GM21576 (cell line): ENCODE data around the gene RNF26.

Source experiments
- ATAC-seq: cut with Tn5 transposase; IDR thresholded peaks from one replicate; pipeline ENCODE4 v1.9.1; 2021; ENCODE audit warnings: mild to moderate bottlenecking, moderate library complexity; ENCODE audit not compliant: unreplicated experiment

RNF26 gene

DNA sequence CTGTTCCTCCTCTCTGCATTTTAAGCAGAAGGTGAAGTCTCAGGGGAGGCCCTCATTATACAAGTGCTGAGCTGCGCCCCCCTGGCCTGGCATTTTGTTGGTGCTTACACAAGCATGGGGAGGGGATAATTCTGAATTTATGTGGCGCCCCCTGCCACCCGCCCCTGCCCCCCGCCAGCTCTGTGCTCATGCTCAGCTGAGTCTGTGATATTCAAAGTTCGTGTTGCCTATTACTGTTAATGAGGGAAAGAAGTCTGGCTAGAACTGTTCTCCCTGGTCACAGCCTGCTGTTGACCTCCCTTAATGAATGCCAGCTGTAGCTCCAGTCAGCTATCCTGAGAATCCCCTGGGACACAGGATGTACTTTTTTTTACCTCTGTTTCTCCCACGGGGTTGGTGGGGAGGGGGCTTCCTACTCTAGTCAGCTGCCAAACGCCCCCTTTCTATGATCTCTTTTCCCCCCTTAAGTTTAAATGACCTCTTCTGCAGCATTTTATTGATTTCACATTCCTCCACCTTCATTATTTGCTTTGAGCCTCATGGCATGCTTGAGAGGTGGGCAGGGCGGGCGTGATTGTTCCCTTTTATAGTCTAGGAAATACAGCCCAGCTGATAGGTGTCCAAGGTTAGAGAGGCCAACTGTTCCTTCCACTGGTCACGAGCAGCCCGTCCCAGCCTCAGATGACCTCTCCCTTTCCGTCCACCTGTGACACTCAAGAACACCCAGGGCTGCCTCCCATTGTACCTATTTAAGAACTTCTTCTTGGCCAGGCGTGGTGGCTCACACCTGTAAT is 35.0 kb downstream of the RNF26 start:
- no peak for ATAC-seq

DNA sequence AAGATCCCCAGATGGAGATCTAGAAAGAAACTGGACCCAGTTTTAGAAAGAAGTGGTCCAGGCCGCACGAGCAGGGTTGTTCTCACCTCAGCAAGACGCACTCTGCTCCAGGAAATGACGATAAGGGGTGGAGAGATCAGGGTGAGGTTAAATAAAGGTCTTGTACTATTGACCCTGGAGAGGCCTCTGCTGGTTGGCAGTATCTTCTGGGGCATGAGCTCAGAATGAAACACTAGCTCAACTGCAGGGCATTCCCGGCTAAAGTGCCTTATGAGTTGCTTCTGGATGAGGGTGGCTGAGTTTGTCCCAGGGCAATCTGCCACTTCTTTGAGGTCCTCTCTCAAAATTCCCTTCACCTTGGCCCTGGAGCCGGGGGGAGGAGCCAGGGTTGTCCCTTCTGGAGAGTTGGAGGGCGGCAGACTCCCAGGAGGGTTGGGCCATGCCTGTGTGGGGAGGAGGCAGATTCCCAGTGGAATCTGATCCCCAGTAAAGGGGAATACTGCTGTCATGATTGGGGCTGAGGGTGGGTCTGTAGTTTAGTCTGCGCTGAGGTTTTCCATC is 36.2 kb downstream of the RNF26 start:
- no peak for ATAC-seq

DNA sequence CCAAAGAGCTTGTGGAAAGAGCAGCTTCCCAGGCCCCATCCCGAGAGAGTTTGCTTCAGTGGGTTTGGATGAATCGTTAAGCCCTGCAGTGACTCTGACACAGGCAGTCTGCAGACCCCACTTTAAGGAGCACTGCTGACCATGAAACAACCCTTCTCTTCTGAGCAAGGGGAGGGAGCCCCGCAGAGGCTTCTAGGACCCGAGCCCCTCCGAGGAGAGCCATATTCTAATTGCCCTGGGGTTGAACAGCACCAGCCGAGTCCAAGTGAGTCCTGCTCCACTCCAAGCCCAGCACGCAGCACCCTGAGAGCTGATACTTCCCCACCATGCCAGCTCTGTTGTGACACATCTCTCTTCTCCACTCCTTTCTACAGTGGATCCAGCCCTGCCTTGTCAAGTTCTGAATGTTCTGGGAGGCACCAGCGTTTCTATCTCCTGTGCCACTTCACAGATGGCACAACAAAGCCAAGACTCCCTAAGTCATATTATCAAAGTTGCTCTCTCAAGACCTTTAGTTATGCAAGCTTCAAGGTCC is 36.8 kb downstream of the RNF26 start:
- no peak for ATAC-seq

DNA sequence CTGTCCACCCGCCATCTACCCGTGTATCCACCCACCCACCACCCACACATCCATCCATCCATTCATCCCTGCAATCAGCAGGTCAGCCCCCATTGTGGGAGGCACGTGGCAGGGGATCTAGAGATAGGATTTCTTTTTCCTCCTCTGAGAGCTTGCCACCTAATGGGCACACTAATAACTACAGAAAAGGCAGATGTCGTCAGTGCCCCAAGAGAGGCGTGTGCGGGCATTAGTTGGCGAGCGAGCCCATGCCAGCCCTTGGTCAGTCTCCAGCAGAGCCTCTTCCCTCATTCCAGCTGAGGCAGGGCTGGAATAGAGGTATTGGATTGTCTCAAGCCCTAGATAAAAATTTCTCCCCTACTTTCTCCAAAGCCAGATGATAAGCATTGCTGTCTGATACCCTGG is 37.5 kb downstream of the RNF26 start:
- no peak for ATAC-seq

DNA sequence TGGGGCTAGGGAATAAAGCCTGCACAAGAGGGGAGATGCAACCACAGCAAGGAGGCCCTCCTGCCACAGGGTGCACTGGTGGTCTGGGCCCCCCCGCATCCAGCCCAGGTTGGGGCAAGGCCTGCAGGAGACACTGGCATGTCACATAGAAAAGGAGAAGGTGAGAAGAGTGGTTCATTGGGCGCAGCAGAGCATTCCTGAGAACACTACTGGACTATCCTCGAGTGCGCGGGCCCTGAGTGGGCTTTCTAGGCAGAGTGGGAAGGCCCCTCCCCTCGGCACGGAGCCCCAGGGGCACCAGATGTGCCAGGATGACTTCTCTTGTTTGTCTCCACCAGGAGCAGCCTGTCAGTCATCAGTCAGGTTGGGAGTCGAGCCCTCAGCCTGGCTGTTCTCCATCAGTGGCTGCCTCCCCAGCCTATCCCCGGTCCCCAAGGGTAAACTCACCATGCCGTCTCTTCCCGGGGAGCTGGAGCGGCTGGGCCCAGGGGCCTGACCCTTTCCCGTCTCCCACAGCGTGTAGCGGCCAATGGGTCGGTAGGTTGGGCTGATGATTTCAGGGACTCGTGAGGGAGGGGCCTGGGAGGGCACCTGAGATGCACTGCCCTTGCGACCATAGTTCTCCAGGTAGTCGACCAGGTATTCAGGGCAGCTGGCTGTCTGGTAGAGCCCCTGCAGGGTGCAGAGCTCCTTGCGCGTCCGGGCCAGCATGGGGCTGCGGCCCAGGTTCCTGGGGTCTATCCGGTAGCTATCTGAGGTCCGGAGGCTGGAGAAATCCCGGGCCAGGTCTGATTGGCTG is 38.1 kb downstream of the RNF26 start:
- no peak for ATAC-seq

DNA sequence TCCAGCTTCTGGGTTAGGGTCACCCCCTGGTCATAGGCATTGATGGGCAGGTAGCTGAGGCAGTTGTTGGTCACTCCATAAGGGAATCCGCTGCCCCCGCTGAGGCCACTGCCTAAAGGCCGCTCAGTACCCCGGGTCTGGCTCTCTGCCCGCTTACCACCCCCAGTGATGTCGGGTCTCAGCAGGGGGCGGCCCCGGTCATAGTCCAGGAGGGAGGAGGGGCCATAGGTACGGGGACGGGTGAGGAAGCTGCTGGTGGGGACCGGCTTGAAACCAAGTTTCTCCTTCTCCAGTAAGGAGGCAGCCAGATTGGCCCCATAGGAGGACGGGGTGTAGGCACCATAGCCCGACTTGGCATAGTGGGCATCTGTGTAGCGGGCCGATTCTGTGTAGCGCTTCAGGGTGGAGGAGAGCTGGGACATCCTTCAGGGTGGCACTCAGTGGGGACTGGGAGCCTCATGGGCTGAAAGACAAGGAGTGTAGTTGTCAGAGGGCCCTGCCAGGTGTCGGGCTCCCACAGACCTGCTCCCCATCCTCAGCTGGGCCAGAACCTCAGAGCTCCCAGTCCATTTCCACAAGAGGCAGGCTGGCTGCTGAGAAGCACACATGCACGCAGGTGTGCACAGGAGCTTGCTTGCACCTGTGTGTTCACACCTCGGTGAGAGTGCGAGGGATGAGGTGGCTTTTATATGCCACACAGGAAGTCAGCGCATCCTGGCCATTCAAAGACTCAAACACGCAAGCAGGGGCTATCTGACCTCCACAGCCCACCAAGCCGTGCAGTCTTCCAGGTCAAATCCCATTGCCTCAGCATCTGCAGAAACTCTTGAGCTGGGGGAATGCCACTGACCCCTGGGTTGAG is 39.0 kb downstream of the RNF26 start:
- no peak for ATAC-seq

DNA sequence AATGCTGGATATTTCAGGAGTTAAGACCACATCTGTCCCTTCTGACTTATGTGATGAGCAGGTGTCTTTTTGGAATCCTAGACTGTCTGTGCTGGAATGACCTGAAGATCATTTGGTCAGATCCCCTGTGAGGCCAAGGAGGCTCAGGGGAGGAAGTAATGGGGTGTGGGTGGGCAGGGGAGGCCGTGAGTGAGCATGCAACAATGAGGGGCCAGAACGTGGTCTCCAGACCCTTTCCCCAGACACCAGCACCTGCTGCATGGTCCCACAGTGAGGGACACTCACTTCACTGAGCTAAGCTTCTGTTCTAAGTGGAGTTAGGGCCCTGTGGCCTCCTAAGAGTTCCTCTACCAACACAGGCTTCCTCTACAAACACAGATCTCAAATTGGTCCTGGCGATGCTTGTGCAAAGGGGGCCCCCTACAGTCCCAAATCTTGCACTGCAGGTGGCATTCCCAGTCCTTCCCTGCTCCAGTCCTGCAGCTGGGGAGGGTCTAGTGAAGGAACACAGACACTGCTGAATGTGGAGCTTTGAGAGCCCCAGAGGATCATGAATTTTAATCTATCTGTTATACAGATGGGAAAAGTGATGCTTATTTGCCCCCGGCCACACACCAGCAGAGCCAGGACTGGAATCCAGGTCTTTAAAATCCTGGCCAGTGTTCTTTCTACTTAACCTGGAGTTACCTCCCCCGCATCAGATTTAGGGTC is 39.7 kb downstream of the RNF26 start:
- no peak for ATAC-seq

DNA sequence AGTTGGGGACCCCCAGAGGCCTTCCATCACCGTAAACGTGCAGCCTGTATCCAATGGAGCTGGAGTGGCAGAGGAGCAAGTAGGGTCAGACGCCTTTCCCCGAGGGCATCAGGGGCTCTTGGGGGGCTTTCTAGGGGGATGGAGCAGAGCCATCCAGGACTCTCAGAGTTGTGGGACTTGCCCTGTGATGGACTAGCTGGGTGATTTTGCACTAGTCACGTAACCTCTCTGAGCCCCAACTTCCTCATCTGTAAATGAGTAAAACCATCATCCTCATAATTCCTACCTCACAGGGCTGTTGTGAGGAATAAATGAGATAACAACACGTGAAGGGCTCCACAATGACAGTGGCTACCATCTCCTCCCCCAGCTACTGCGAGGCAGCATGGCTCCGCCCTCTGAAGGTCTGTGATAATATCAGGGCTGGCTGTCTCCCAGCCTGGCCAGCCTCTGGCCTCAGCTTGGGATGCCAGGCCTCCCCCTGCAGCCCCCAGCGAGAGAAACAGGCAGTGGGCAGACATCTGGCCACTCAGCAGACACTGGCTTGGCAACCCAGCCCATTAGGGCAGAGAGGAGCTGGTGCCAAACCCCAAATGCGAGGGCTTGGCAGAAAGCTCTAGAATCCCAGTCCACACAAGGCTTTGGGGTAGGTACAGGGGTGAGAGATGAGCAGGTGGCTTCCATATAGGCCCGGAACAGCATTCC is 40.5 kb downstream of the RNF26 start:
- no peak for ATAC-seq

DNA sequence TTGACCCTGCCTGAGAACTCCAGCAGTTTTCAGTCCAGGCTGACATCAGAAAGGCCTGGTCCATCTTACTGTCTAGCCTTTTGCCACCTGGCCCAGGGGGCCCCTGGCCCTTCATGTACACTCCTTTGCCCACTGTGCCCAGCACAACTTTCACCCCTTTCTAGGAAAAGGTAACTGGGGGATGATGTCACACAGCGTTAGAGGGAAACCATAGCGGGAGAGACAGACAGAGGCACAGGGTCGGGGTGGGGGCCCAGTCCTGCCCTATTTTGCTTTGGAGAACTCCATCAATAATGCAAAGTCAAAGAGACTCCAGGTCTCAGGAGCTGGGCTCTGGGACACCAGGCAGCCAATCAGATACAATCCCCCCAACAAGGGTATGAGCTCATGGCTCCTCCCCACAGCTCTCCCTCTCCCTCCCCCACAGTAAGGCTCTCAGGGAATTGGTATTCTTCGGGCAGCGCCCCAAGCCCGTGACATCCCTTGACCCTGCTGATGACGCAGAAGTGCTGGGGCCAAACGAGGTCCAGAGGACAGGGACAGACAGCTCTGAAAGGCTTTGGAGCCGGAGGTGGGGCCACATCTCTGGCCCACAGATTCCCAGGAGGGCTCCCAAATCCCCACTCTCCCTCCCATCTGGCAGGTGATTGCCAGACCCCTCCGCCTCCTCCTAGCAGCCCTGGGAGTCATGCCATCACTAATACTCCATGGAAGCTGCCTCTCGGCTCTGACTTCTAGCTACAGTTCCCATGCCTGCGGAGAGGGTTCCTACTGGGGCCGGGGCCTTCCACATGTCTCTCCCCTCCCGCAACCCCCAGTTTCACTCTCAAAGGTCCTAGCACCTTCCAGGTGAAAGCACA is 41.2 kb downstream of the RNF26 start:
- no peak for ATAC-seq

DNA sequence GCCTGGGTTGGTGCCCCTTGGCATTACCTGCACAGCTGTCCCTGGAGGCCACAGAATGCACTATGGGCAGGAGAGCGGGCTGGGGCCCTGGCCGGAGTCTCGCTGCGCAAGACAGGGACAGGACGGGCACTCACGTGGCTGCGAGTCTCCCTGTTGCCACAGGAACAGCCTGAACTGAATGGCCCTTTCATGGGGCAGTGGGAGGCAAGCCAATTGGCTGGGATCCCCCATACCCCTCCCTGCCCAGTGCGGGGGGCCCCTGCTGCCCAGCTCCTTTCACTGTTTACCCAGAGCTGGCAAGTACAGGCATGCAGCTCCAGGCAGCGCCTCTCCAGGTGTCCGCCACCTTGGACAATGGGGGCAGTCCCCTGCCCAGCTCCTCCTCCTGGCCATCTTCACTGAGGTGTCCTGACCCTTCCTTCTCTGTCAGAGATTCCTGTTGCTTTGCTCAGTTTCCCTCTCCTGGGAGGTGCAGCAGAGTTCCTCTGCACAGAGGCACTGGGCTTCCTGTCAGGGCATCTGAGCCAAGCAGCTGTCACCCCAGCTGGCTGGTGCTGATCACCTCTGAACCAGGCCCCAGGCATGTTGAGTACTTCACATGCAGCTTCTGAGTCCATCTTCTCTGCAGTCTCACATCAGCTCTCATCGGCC is 42.0 kb downstream of the RNF26 start:
- no peak for ATAC-seq

DNA sequence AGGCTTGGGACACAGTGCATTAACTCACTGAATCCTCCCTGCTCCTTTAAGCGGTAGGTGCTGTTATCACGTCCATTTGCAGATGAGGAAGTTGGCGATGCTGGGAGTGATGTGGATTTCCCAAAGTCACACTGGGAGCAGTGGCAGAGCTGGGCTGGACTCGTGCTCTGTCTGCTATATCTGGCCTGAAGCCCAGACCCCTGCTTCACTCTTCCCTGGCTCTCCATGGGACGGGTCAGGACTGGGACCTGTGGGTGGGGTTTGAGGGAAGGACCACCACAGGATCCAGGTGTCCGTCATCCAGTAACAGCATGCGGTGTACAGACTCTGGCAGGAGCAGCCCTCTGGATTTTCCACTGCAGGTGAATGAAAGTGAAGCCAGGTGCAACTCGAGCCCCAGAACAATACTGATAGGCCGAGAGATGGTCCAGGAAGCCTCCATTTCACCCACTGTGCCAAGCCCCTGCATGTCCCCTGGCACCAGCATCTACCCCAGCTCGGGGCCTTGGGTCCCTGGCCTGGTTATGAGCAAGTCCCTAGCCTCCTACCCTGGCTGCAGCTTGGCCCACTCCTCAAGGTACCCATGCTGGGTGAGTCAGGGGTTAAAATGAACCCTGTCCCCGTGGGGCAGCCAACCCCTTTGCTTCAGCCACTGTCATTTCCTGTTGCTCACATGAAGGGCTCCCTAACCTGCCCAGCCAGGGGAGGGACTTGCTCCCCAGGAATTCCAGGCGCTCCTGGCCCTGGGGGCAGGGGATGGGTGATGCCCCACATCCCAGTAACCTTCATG is 43.0 kb downstream of the RNF26 start:
- ATAC-seq, result no peak

DNA sequence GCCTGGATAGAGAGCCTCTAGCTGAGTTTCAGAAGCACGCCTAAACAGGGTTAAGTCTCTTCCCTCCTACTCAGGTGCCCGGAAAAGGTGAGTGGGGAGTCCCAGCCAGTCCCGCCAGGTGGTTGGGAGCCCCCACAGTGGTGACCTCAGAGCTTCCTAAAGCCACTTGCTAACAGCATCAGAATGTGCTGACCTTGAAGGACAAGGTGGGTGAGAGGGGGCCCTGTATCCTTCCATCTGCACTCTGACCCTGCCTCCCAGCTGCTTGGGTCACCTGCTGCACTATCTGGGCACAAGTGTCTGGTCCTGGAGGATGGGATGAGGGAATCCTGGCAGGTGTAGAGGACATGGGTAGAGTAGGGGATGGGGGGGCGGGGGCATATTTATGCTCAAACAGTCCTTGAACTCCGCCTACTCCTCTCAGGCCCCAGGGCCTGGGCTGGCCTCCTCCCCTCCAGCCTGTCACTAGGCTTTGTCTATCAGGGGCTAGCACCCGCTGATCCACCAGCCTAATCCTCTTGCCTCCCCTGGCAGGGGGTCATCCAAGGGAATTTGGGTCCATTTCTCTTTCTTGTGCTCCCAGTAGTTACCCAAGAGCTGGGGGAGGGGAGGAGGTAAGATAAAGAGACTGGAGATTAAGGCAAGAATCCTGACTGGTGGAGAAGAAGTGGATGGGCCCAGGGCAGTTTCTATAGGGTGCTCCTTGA is 43.8 kb downstream of the RNF26 start:
- ATAC-seq, result no peak

DNA sequence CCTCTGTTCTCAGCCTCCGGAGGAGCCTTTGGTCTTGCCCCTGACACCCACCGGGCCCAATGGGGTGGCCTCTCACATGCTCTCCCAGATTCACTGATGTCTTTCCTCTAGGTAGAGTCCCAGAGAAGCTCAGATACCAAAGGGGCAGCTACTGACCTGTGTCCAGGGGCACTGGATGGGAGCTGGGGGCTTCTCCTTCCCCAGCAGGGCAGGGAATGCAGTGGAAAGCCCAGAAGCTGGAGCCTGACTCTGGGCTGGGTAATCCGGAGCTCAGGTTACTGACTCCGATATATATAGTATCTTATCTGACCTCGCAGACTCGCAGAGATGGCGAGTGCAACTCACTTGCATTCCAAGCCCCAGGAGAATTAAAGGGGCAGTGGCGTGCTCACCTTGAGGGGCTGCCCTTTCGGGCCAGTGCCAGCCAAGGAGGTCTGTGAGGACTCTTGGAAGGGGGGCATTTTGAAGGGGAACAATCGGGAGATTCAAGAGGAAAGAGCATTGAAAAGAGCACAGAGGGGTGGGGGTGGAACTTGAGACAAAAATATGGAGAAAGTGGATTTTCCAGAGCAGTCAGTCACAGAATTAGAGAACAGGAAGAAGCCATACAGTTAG is 44.6 kb downstream of the RNF26 start:
- ATAC-seq, result no peak

DNA sequence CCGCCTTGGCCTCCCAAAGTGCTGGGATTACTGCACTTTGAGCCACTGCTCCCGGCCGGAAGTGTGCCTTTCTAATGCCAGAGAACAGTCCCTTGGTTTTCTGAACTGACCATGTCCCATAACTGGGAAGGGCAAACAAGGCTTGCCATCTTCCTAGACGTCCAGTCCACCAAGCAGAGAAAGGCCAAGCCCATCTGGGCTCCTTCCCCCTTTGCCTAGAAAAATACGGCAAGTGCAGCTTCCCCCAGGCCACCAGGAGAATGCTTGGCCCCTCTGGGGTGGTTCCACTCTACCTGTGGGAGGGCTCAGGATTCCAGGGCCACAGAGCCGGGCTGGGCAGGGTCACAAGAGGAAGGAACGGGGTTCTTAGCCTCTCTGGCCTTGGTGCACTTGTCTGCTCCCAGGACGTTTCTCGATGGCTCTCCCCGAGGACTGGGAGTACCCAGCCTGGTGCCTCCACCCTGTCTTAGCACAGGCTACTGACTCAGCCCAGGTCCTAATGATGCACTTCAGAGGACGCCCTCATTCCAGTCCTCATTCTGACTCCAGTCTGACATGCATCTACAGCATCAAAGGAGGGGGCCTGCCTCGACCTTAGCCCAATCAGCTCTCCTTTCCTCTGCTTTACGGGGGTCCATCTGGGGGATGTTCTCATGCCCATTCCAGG is 46.0 kb downstream of the RNF26 start:
- no peak for ATAC-seq

DNA sequence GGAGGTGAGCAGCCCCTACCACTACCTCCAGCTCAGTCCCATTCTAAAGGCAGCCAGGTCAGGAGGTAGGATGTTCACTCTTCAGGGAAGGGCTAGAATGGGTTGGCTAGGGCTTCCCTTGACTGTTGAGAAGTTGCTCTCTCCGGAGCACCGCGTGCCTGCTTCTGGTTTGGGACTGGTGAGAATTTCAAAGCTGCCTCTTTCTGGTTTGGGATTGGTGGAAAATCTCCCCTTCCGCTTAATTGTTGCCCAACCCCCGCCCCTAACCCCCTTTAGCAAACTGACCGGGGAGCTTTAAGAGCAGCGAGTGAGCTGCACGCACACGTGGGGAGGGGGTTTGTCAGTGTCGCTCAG is 46.5 kb downstream of the RNF26 start:
- ATAC-seq, result no peak
